ENCODE data around the gene CDKN1C. TPM values are rescaled to one million over a fixed set of nuclear protein-coding genes. Genes with fewer than 3 reads are reported as not detected.
"Not testable (repeated sequence)": the region's sequence is repeated elsewhere in the genome, so short reads cannot be mapped to it uniquely, and the experiment has no call there.

The CDKN1C gene
- total RNA-seq, 2 donors from 2014 or later, result 36.5 to 42.7 TPM

GRCh38 chr11:2909133-2909902 is 23.7 kb upstream of the CDKN1C start:
- no peak for DNase-seq (ENCODE audit: low spot score)
- H3K27me3 ChIP-seq (replicated peaks; ENCODE audit: insufficient read depth), result no peaks in the 10 kb centered on the region
- H3K27ac ChIP-seq, result no peak overlapping the region
- no peaks in the 10 kb centered on the region for H3K9me3 ChIP-seq
- 53% methylated on average over 71 of the region's 78 CpGs for WGBS
- H3K4me3 ChIP-seq, result no peak overlapping the region
- peaks cover 24% of the 10 kb centered on the region for H3K4me1 ChIP-seq (replicated peaks)
- H3K36me3 ChIP-seq, result no peaks in the 10 kb centered on the region
- TF ChIP-seq POLR2A (IDR thresholded peaks at IDR 0.05) (no peak), POLR2AphosphoS5 (IDR thresholded peaks at IDR 0.05) (no peak)
- TF ChIP-seq, protein P1, sequence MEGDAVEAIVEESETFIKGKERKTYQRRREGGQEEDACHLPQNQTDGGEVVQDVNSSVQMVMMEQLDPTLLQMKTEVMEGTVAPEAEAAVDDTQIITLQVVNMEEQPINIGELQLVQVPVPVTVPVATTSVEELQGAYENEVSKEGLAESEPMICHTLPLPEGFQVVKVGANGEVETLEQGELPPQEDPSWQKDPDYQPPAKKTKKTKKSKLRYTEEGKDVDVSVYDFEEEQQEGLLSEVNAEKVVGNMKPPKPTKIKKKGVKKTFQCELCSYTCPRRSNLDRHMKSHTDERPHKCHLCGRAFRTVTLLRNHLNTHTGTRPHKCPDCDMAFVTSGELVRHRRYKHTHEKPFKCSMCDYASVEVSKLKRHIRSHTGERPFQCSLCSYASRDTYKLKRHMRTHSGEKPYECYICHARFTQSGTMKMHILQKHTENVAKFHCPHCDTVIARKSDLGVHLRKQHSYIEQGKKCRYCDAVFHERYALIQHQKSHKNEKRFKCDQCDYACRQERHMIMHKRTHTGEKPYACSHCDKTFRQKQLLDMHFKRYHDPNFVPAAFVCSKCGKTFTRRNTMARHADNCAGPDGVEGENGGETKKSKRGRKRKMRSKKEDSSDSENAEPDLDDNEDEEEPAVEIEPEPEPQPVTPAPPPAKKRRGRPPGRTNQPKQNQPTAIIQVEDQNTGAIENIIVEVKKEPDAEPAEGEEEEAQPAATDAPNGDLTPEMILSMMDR (IDR thresholded peaks at IDR 0.05), result no peak
- intact Hi-C loops (cut with DNase I), result no loop called here

DNA sequence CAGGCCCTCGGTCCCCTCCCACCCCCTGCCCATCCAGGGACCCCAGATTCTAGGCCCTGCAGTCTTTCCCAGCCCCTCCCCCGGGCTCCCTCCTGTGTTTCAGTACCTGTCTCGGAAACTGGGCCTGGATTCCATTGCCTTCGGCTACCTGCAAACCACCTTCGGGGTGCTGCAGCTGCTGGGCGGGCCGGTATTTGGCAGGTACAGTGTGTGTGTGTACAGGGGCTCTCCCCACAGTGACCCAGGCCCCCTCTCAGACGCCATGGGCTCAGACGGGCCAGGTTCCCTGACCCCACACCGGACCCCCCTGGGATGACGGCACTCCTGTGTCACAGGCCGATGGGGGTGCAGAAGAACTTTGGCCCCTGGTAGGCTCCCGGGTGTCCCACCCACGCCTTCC is 22.6 kb upstream of the CDKN1C start:
- 93% methylated on average over 14 of the region's 14 CpGs for WGBS
- peaks cover 25% of the 10 kb centered on the region for H3K4me1 ChIP-seq (replicated peaks)
- H3K27me3 ChIP-seq (replicated peaks; ENCODE audit: insufficient read depth), result no peaks in the 10 kb centered on the region
- no peaks in the 10 kb centered on the region for H3K36me3 ChIP-seq
- TF ChIP-seq, protein P1 (IDR thresholded peaks at IDR 0.05), result no peak
- TF ChIP-seq POLR2AphosphoS5 (IDR thresholded peaks at IDR 0.05), result no peak
- TF ChIP-seq POLR2A (IDR thresholded peaks at IDR 0.05), result no peak
- no peak overlapping the region for H3K27ac ChIP-seq
- intact Hi-C loops (cut with DNase I), result no loop called here
- DNase-seq (ENCODE audit: low spot score), result no peak
- no peaks in the 10 kb centered on the region for H3K9me3 ChIP-seq
- H3K4me3 ChIP-seq, result no peak overlapping the region

DNA sequence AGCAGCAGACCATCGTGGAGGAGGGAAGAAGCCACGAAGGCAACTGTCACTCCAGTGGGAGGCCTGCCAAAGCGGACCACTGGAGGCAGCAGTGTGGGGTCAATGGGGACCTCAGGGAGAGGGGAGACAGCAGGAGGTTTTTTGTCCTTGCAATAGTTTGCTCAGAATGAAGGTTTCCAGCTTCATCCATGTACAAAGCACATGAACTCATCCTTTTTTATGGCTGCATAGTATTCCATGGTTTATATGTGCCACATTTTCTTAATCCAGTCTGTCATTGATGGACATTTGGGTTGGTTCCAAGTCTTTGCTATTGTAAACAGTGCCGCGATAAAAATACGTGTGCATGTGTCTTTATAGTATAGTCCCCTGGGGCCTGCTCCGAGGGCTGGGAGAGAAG is 19.7 kb upstream of the CDKN1C start:
- intact Hi-C loops (cut with DNase I); DNase-seq (ENCODE audit: low spot score); H3K27ac ChIP-seq; H3K4me3 ChIP-seq; H3K9me3 ChIP-seq; H3K36me3 ChIP-seq; H3K27me3 ChIP-seq (replicated peaks; ENCODE audit: insufficient read depth): not testable (repeated sequence)
- 70% methylated on average over 7 of the region's 7 CpGs for WGBS
- H3K4me1 ChIP-seq (replicated peaks), result peaks cover 18% of the 10 kb centered on the region

DNA sequence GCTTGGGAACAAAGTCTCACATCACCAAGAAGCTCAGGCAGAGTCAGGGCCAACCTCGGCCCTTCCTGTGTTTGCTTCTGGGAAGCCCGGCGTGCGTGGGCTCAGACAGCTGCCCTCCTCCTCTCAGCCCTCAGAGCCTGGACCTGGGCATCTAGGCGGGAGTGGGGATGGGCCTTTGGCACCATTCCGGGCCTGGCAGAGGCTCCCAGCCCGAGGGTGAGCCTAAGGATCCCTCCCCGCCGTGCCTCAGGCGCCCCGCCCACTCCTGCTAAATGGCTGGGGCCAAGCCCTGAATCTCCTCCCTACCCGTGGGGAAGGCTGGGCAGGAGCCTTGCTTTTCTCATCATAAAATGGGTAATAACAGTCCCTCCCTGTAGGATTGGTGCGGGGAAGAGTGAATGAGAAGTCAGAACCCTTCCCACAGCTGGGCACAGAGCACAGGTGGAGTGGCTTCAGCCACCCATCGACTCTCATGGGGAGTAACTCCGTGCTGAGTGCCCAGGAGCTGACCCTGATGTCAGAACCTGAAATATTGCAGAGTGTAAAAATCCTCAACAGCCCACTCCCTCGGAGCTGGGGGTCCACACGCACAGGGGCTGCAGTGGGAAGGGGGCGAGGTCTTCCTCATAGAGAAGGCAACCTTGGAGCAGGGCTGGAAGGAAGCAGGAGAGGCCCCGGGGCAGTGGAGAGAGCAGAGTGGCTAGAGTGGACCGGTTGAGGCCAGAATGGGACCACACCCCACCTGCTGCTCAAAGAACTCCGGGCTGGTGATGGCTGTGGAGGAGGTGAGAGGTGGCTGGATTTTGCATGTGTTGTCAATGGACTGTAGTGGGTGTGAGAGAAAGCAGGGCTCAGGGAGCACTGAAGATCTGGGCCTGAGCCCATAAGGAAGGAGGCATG is 18.8 kb upstream of the CDKN1C start:
- Histone ChIP-seq H3K4me1 (replicated peaks) (peaks cover 18% of the 10 kb centered on the region), H3K9me3 (no peaks in the 10 kb centered on the region), H3K36me3 (no peaks in the 10 kb centered on the region), H3K27me3 (replicated peaks; ENCODE audit: insufficient read depth) (no peaks in the 10 kb centered on the region), H3K4me3 (no peak overlapping the region), H3K27ac (peak overlapping the region; percentile 53 to 88)
- TF ChIP-seq POLR2AphosphoS5 (IDR thresholded peaks at IDR 0.05) (peak; percentile 17), POLR2A (IDR thresholded peaks at IDR 0.05) (peak; percentile 34)
- TF ChIP-seq, protein P1 (IDR thresholded peaks at IDR 0.05), result no peak
- intact Hi-C loops (cut with DNase I), result no loop called here
- DNase-seq (ENCODE audit: low spot score), result no peak
- 65% methylated on average over 20 of the region's 21 CpGs for WGBS

DNA sequence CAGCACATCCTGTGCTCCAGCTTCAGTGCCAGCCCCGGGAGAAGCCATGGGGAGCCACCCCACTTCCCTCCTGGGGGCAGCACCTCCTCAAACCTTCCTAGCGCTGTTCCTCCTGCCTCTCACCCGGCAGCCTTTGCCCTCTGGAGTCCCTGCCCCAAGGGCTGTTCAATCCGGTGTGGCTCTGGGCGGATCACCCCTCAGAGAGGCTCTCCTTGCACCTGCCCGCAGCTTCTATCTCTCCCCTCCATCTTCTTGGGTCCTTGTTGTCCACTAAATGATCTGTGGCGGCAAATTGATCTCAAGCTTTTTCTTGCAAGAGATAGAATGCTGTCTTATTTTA is 18.1 kb upstream of the CDKN1C start:
- peak overlapping the region; percentile 53 to 88 for H3K27ac ChIP-seq
- H3K9me3 ChIP-seq, result no peaks in the 10 kb centered on the region
- H3K27me3 ChIP-seq (replicated peaks; ENCODE audit: insufficient read depth), result no peaks in the 10 kb centered on the region
- intact Hi-C loops (cut with DNase I), result no loop called here
- peaks cover 18% of the 10 kb centered on the region for H3K4me1 ChIP-seq (replicated peaks)
- TF ChIP-seq POLR2AphosphoS5 (IDR thresholded peaks at IDR 0.05), result no peak
- TF ChIP-seq POLR2A (IDR thresholded peaks at IDR 0.05), result no peak
- TF ChIP-seq, protein P1 (IDR thresholded peaks at IDR 0.05), result no peak
- WGBS, result 78% methylated on average over 7 of the region's 7 CpGs
- H3K4me3 ChIP-seq, result no peak overlapping the region
- no peaks in the 10 kb centered on the region for H3K36me3 ChIP-seq
- no peak for DNase-seq (ENCODE audit: low spot score)
